Heart left ventricle (tissue), 16 donors: ENCODE measurements around the gene SPSB3. TPM values are rescaled to one million over a fixed set of nuclear protein-coding genes. Genes with fewer than 3 reads are reported as not detected.

Experiments used
- ATAC-seq, 4 donors: fragments of 200-7000 bp; cut with Tn5 transposase; one replicate each; pipeline ENCODE4 v1.9.1; 2020 to 2022; ENCODE audit warnings: moderate library complexity in 4 of 4, mild to moderate bottlenecking in 3 of 4, moderate number of reproducible peaks in 1 of 4
- DNase-seq, 5 donors: peaks; one replicate each; pipeline ENCODE4 v3.0.0-alpha.2; 2020
- H3K27ac ChIP-seq, 12 donors: fragments of 200-600 bp; sonication (generic) in 4 of 12; one replicate each; pipeline versions ENCODE4 v1.5.0 to v1.8.0; 2016 to 2022; ENCODE audit warnings: mild to moderate bottlenecking in 2 of 12
- H3K27me3 ChIP-seq, 9 donors: fragments of 200-600 bp; sonication (generic) in 2 of 9; one replicate each; pipeline versions ENCODE4 v1.5.1 to v1.8.0; 2016 to 2022; ENCODE audit warnings: mild to moderate bottlenecking in 3 of 9
- H3K36me3 ChIP-seq, 9 donors: fragments of 200-600 bp; sonication (generic) in 2 of 9; one replicate each; pipeline versions ENCODE4 v1.5.0 to v1.8.0; 2018 to 2022; ENCODE audit warnings: mild to moderate bottlenecking in 2 of 9
- H3K4me1 ChIP-seq, 12 donors: fragments of 200-600 bp; sonication (generic) in 4 of 12; one replicate each; pipeline versions ENCODE4 v1.5.0 to v1.8.0; 2016 to 2022; ENCODE audit warnings: mild to moderate bottlenecking in 3 of 12
- H3K4me3 ChIP-seq, 12 donors: fragments of 200-600 bp; sonication (generic) in 4 of 12; one replicate each; pipeline versions ENCODE4 v1.5.0 to v1.8.0; 2017 to 2022; ENCODE audit warnings: mild to moderate bottlenecking in 9 of 12, moderate library complexity in 4 of 12
- H3K9me3 ChIP-seq, 12 donors: fragments of 200-600 bp; sonication (generic) in 4 of 12; one replicate each; pipeline versions ENCODE4 v1.5.0 to v1.8.0; 2016 to 2022; ENCODE audit warnings: mild to moderate bottlenecking in 1 of 12
- CTCF ChIP-seq, 12 donors: fragments of 200-600 bp; sonication (generic) in 4 of 12; IDR thresholded peaks; one replicate each; pipeline versions ENCODE4 v1.5.0 to v1.8.0; 2018 to 2022; ENCODE audit warnings: antibody characterized with exemption in 12 of 12, mild to moderate bottlenecking in 5 of 12
- POLR2A ChIP-seq, 2 donors: fragments of 450-650 bp; IDR thresholded peaks; one replicate each; pipeline ENCODE4 v1.6.1; 2017; ENCODE audit warnings: antibody characterized with exemption in 2 of 2, mild to moderate bottlenecking in 2 of 2, moderate library complexity in 2 of 2
- WGBS, 4 donors: extraction: QIAGEN DNeasy Blood & Tissue Kit in 2 of 4; methylation state at CpG; one replicate each; pipeline versions ENCODE4 v1.1.5 to v1.1.7; 2013 to 2018; 5-methylcytosine and 5-hydroxymethylcytosine counted together
- intact Hi-C, 10 donors: fragments of 100-400 bp; cut with DNase I; formaldehyde crosslinking; loops; one replicate each; pipeline versions ENCODE4 v1.11.1 to v1.14.2; 2022
- polyA plus RNA-seq, 2 donors: library from polyadenylated mRNA; stranded (reverse); fragments of 200-250 nt; gene quantifications; one replicate each; pipeline ENCODE4 v1.2.3, GENCODE V29; 2013
- total RNA-seq, 9 donors: library from RNA; depleted of rRNA in 2 of 9; stranded (reverse); fragments of >200 nt in 2 of 9; fragmentation: NEBNext Ultra II Directional in 3 of 9; extraction: Animal tissue kit (Norgen Biotek cat#: 25700) in 3 of 9; gene quantifications; one replicate each; pipeline versions ENCODE4 v1.1.0 to v1.2.4, GENCODE V29; 2016 to 2023
- donor health status: ischemic (EF 13 %, LVEDD 7.1; RV severe dilation, severe dysfunction).
- donor health status: healthy with polysubstance abuse.
- donor health status: DM: no; HTN: yes; CAD: no.
- donor health status: DM: no; HTN: no; CAD: no.
- donor health status: ischemic (EF 25% LVEDD 6.9; RV normal size, moderate dysfunction).
- donor health status: ischemic (EF 25% LVEDD 5.7; RV mildly dilated, moderate dysfunction).
- donor health status: healthy.
- donor health status: DM: yes; HTN: yes; CAD: no.
- donor health status: ischemic (EF 35%, LVEDD 5.7; RV mildly dilated, moderate dysfunction).
- donor health status: nonischemic (EF 11% LVEDD 7.7; RV severe dilation, severe dysfunction).
- donor health status: DM: yes; HTN: yes; CAD: no.
- donor health status: PGD.
- donor health status: ischemic (EF 29% LVEDD 5.4; RV normal size, mild dysfunction).
- donor health status: nonischemic (EF 23%, LVEDD 6.1; RV moderate dilation, normal function).

SPSB3 gene
- total and polyA plus RNA-seq, 11 donors: 25.8 to 100 (median 32.4) TPM

- Histone ChIP-seq H3K9me3 (no peaks in the 10 kb centered on the region), H3K27ac (no peak overlapping the region), H3K4me1 (no peaks in the 10 kb centered on the region), H3K27me3 (no peaks in the 10 kb centered on the region), H3K4me3 (no peak overlapping the region), H3K36me3 (peaks cover 0 to 89% (median 80%) of the 10 kb centered on the region in 9 donors)
- ATAC-seq (no peak), DNase-seq (no peak)
- TF ChIP-seq POLR2A (IDR thresholded peaks at IDR 0.05) (no peak), CTCF (IDR thresholded peaks at IDR 0.05) (no peak)
- WGBS, 4 donors: 93 to 98% (median 94%) methylated on average over 12 to 16 of the region's 16 CpGs
- intact Hi-C loops: no loop called here
Measured at GRCh38 chr16:1751946-1752345, 30.4 kb downstream of the SPSB3 start.

GRCh38 chr16:1749152-1750117 lies 32.9 kb downstream of the SPSB3 start:
- H3K4me3 ChIP-seq: no peak overlapping the region
- TF ChIP-seq POLR2A (IDR thresholded peaks at IDR 0.05): no peak
- intact Hi-C loops: no loop called here
- H3K9me3 ChIP-seq: no peaks in the 10 kb centered on the region
- ATAC-seq (no peak), DNase-seq (peak in 1 of 5 donors; percentile 54)
- 95 to 96% (median 95%) methylated on average over 22 to 29 of the region's 29 CpGs for WGBS, 4 donors
- H3K27me3 ChIP-seq: no peaks in the 10 kb centered on the region
- H3K36me3 ChIP-seq: peaks cover 0 to 92% (median 89%) of the 10 kb centered on the region in 9 donors
- no peaks in the 10 kb centered on the region for H3K4me1 ChIP-seq
- H3K27ac ChIP-seq: no peak overlapping the region

GRCh38 chr16:1747934-1748333 lies 34.4 kb downstream of the SPSB3 start:
- WGBS, 4 donors: 86 to 93% (median 88%) methylated on average over 8 to 11 of the region's 11 CpGs
- no peak for DNase-seq
- intact Hi-C loops: no loop called here
- ATAC-seq: no peak
- Histone ChIP-seq H3K36me3 (peaks cover 0 to 95% (median 90%) of the 10 kb centered on the region in 9 donors), H3K4me3 (no peak overlapping the region), H3K27ac (no peak overlapping the region), H3K9me3 (no peaks in the 10 kb centered on the region), H3K4me1 (no peaks in the 10 kb centered on the region), H3K27me3 (no peaks in the 10 kb centered on the region)
- no peak for TF ChIP-seq POLR2A (IDR thresholded peaks at IDR 0.05)
- TF ChIP-seq CTCF (IDR thresholded peaks at IDR 0.05): no peak

- no peaks in the 10 kb centered on the region for H3K4me1 ChIP-seq
- no peaks in the 10 kb centered on the region for H3K27me3 ChIP-seq
- TF ChIP-seq CTCF (IDR thresholded peaks at IDR 0.05) (no peak), POLR2A (IDR thresholded peaks at IDR 0.05) (no peak)
- WGBS, 4 donors: 90 to 93% (median 92%) methylated on average over 26 to 31 of the region's 31 CpGs
- DNase-seq (no peak), ATAC-seq (no peak)
- intact Hi-C loops: no loop called here
- H3K36me3 ChIP-seq: peaks cover 0 to 83% (median 78%) of the 10 kb centered on the region in 9 donors
- H3K27ac ChIP-seq: no peak overlapping the region
- H3K4me3 ChIP-seq: no peak overlapping the region
- no peaks in the 10 kb centered on the region for H3K9me3 ChIP-seq
Measured at GRCh38 chr16:1746693-1747195, 35.6 kb downstream of the SPSB3 start.
